GM23338 (cell line): ENCODE data around the gene TYSND1. TPM values are rescaled to one million over a fixed set of nuclear protein-coding genes. Genes with fewer than 3 reads are reported as not detected.
"Not testable (repeated sequence)": the region's sequence is repeated elsewhere in the genome, so short reads cannot be mapped to it uniquely, and the experiment has no call there.

Source experiments
- ATAC-seq: fragments of 200-7000 bp; cut with Tn5 transposase; 3 replicates; pipeline ENCODE4 v1.9.1; 2020
- DNase-seq: peaks from one replicate; pipeline ENCODE4 v3.0.0-alpha.2; 2015; ENCODE audit warnings: low spot score
- H2AFZ ChIP-seq: fragments of 200-600 bp; sonication (generic); 2 replicates; pipeline ENCODE4 v1.8.0; 2016; ENCODE audit warnings: antibody characterized with exemption, mild to moderate bottlenecking, moderate library complexity
- H3F3A ChIP-seq: fragments of 200-600 bp; sonication (generic); replicated peaks from 2 replicates; pipeline ENCODE4 v1.8.0; 2017; ENCODE audit warnings: antibody characterized with exemption, mixed run types, low read depth
- H3K27ac ChIP-seq: fragments of 200-600 bp; sonication (generic); 2 replicates; pipeline ENCODE4 v1.6.1; 2016; ENCODE audit warnings: low read depth
- H3K27me3 ChIP-seq: fragments of 200-600 bp; sonication (generic); 2 replicates; pipeline ENCODE4 v1.8.0; 2016; ENCODE audit warnings: mild to moderate bottlenecking, mixed run types, moderate library complexity; ENCODE audit not compliant: insufficient read depth
- H3K36me3 ChIP-seq: fragments of 200-600 bp; sonication (generic); 2 replicates; pipeline ENCODE4 v1.8.0; 2016; ENCODE audit warnings: mild to moderate bottlenecking; ENCODE audit not compliant: insufficient read depth
- H3K4me1 ChIP-seq: fragments of 200-600 bp; sonication (generic); 2 replicates; pipeline ENCODE4 v1.8.0; 2016; ENCODE audit warnings: mild to moderate bottlenecking, moderate library complexity; ENCODE audit not compliant: insufficient read depth
- H3K4me2 ChIP-seq: fragments of 200-600 bp; sonication (generic); 2 replicates; pipeline ENCODE4 v1.7.1; 2017; ENCODE audit warnings: mixed run types
- H3K4me3 ChIP-seq: fragments of 200-600 bp; sonication (generic); 2 replicates; pipeline ENCODE4 v1.6.1; 2016; ENCODE audit warnings: mixed run types
- H3K79me2 ChIP-seq: fragments of 200-600 bp; sonication (generic); replicated peaks from 2 replicates; pipeline ENCODE4 v1.8.0; 2017; ENCODE audit warnings: mild to moderate bottlenecking; ENCODE audit not compliant: insufficient read depth
- H3K9me2 ChIP-seq: fragments of 200-600 bp; sonication (generic); 2 replicates; pipeline ENCODE4 v1.8.0; 2017; ENCODE audit not compliant: insufficient read depth
- H4K20me1 ChIP-seq: fragments of 200-600 bp; sonication (generic); replicated peaks from 2 replicates; pipeline ENCODE4 v1.8.0; 2017; ENCODE audit warnings: mild to moderate bottlenecking; ENCODE audit not compliant: insufficient read depth
- H3K27ac Mint-ChIP-seq: 2 replicates; pipeline ENCODE4 v1.8.0; 2020; ENCODE audit warnings: inconsistent platforms, mild to moderate bottlenecking, moderate library complexity, mixed read lengths
- H3K27me3 Mint-ChIP-seq: 3 replicates; pipeline ENCODE4 v1.8.0; 2022; ENCODE audit warnings: low read depth, mild to moderate bottlenecking, moderate library complexity, mixed read lengths, inconsistent platforms; ENCODE audit not compliant: insufficient read depth, poor library complexity
- H3K36me3 Mint-ChIP-seq: 3 replicates; pipeline ENCODE4 v1.8.0; 2021; ENCODE audit warnings: low read depth, mild to moderate bottlenecking, inconsistent platforms, moderate library complexity, mixed read lengths
- H3K4me1 Mint-ChIP-seq: 3 replicates; pipeline ENCODE4 v1.8.0; 2020; ENCODE audit warnings: mild to moderate bottlenecking, inconsistent platforms, mixed read lengths
- H3K4me3 Mint-ChIP-seq: 3 replicates; pipeline ENCODE4 v1.8.0; 2021; ENCODE audit warnings: moderate library complexity, mild to moderate bottlenecking, inconsistent platforms, mixed read lengths
- H3K9me3 Mint-ChIP-seq: 3 replicates; pipeline ENCODE4 v1.8.0; 2020; ENCODE audit warnings: moderate library complexity, mild to moderate bottlenecking, inconsistent platforms, mixed read lengths
- EZH2 ChIP-seq: fragments of 200-600 bp; sonication (generic); IDR thresholded peaks from one replicate; pipeline ENCODE4 v1.8.0; 2017; ENCODE audit warnings: antibody characterized with exemption, mild to moderate bottlenecking, low read depth; ENCODE audit not compliant: unreplicated experiment
- EZH2phosphoT487 ChIP-seq: fragments of 200-600 bp; sonication (generic); IDR thresholded peaks from one replicate; pipeline ENCODE4 v1.8.1; 2018; ENCODE audit warnings: antibody characterized with exemption; ENCODE audit not compliant: unreplicated experiment
- ZNF331 ChIP-seq: fragments of 250-450 bp; sonication (Bioruptor Pico); IDR thresholded peaks from 2 replicates; pipeline ENCODE4 v1.5.0; 2020; ENCODE audit warnings: low read depth, mild to moderate bottlenecking, moderate library complexity
- polyA plus RNA-seq: library from polyadenylated mRNA; unstranded; fragments of >200 nt; fragmentation: Nextera tagmentation; extraction: Ambion mirVana; gene quantifications from 2 replicates; pipeline ENCODE4 v1.2.1, GENCODE V29; 2016
- total RNA-seq: library from RNA; depleted of rRNA; stranded (reverse); fragments of >200 nt; shearing (Covaris generic); gene quantifications from 2 replicates; pipeline ENCODE4 v1.2.3, GENCODE V29; 2014
- TF ChIP-seq, protein P1 (sequence below): fragments of 250-450 bp; sonication (Bioruptor Pico); IDR thresholded peaks from 2 replicates; pipeline ENCODE4 v1.5.0; 2020; ENCODE audit warnings: mild to moderate bottlenecking, moderate library complexity

TYSND1 gene
- total and polyA plus RNA-seq, 2 experiments from 2014 or later: 5.2 to 19.5 TPM

DNA sequence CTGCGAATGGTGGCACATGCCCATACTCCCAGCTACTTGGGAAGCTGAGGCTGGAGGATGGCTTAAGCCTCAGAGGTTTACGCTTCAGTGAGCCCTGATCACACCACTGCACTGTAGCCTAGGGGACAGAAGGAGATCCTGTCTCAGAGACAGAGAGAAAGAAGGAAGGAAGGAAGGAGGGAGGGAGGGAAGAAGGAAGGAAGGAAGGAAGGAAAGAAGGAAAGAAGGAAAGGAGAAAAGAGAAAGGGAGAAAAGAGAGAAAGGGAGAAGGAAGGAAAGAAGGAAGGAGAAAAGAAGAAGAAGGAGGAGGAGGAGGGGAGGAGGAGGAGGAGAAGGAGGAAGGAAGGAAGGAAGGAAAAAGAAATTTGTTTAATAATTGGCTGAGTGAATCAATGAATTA, 36.8 kb upstream of the TYSND1 start (continued):
- TF ChIP-seq, protein P1, sequence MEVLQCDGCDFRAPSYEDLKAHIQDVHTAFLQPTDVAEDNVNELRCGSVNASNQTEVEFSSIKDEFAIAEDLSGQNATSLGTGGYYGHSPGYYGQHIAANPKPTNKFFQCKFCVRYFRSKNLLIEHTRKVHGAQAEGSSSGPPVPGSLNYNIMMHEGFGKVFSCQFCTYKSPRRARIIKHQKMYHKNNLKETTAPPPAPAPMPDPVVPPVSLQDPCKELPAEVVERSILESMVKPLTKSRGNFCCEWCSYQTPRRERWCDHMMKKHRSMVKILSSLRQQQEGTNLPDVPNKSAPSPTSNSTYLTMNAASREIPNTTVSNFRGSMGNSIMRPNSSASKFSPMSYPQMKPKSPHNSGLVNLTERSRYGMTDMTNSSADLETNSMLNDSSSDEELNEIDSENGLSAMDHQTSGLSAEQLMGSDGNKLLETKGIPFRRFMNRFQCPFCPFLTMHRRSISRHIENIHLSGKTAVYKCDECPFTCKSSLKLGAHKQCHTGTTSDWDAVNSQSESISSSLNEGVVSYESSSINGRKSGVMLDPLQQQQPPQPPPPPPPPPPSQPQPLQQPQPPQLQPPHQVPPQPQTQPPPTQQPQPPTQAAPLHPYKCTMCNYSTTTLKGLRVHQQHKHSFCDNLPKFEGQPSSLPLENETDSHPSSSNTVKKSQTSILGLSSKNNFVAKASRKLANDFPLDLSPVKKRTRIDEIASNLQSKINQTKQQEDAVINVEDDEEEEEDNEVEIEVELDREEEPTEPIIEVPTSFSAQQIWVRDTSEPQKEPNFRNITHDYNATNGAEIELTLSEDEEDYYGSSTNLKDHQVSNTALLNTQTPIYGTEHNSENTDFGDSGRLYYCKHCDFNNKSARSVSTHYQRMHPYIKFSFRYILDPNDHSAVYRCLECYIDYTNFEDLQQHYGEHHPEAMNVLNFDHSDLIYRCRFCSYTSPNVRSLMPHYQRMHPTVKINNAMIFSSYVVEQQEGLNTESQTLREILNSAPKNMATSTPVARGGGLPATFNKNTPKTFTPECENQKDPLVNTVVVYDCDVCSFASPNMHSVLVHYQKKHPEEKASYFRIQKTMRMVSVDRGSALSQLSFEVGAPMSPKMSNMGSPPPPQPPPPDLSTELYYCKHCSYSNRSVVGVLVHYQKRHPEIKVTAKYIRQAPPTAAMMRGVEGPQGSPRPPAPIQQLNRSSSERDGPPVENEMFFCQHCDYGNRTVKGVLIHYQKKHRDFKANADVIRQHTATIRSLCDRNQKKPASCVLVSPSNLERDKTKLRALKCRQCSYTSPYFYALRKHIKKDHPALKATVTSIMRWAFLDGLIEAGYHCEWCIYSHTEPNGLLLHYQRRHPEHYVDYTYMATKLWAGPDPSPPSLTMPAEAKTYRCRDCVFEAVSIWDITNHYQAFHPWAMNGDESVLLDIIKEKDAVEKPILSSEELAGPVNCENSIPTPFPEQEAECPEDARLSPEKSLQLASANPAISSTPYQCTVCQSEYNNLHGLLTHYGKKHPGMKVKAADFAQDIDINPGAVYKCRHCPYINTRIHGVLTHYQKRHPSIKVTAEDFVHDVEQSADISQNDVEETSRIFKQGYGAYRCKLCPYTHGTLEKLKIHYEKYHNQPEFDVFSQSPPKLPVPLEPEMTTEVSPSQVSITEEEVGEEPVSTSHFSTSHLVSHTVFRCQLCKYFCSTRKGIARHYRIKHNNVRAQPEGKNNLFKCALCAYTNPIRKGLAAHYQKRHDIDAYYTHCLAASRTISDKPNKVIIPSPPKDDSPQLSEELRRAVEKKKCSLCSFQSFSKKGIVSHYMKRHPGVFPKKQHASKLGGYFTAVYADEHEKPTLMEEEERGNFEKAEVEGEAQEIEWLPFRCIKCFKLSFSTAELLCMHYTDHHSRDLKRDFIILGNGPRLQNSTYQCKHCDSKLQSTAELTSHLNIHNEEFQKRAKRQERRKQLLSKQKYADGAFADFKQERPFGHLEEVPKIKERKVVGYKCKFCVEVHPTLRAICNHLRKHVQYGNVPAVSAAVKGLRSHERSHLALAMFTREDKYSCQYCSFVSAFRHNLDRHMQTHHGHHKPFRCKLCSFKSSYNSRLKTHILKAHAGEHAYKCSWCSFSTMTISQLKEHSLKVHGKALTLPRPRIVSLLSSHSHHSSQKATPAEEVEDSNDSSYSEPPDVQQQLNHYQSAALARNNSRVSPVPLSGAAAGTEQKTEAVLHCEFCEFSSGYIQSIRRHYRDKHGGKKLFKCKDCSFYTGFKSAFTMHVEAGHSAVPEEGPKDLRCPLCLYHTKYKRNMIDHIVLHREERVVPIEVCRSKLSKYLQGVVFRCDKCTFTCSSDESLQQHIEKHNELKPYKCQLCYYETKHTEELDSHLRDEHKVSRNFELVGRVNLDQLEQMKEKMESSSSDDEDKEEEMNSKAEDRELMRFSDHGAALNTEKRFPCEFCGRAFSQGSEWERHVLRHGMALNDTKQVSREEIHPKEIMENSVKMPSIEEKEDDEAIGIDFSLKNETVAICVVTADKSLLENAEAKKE: no peak

DNA sequence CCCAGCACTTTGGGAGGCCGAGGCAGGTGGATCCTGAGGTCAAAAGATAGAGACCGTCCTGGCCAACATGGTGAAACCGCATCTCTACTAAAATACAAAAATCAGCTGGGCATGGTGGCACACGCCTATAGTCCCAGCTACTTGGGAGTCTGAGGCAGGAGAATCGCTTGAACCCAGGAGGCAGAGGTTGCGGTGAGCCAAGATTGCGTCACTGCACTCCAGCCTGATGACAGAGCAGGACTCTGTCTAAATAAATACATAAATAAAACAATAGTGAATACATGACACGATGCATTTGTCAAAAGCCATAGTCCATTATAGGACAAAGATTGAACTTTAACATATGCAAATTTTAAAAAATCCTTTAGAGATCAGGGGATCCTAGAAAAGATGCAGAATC, 32.7 kb upstream of the TYSND1 start:
- H3K27ac ChIP-seq, H3K36me3 ChIP-seq, H3K79me2 ChIP-seq, H2AFZ ChIP-seq, H3K4me1 ChIP-seq, H3K27me3 Mint-ChIP-seq, H4K20me1 ChIP-seq, H3K4me3 ChIP-seq, H3F3A ChIP-seq, H3K9me3 Mint-ChIP-seq, H3K27ac Mint-ChIP-seq, H3K27me3 ChIP-seq, DNase-seq, ATAC-seq, H3K4me3 Mint-ChIP-seq, H3K36me3 Mint-ChIP-seq, H3K9me2 ChIP-seq, H3K4me2 ChIP-seq, H3K4me1 Mint-ChIP-seq: not testable (repeated sequence)

DNA sequence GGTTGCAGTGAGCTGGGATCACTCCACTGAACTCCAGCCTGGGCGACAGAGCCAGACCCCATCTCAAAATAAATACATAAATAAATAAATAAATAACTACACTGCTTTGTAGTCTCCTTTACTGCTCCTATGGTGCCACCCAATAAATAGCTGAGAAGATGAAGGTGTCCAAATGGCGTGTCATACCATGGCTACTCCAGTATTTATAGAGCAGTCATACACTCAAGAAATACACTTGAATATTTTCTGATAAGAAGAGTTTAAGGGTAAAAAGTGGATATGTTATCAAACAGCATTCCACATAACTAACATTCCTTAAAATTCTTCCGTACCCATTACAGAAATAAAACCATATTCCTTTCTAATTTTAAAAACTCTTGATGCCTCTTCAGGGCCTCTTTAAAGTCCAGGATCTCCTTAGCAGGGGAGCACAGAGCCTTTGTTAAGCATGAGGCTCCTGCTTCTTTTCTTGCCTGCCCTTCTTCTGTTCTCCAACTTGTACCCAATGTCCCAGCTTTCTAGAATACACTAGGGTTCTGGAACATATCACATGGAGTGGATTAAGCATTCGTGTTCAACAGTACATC, 31.7 kb upstream of the TYSND1 start:
- TF ChIP-seq EZH2phosphoT487 (no peak), ZNF331 (CRISPR knock-in tag) (no peak), EZH2 (no peak)
- no peak for DNase-seq
- Histone ChIP-seq H2AFZ (no peak overlapping the region), H3K27ac (no peak overlapping the region), H4K20me1 (no peaks in the 10 kb centered on the region), H3K79me2 (no peaks in the 10 kb centered on the region), H3F3A (no peaks in the 10 kb centered on the region), H3K4me1 (no peaks in the 10 kb centered on the region), H3K36me3 (no peaks in the 10 kb centered on the region), H3K4me2 (no peak overlapping the region), H3K4me3 (no peak overlapping the region), H3K27me3 (no peaks in the 10 kb centered on the region), H3K9me2 (no peaks in the 10 kb centered on the region)
- Mint-ChIP-seq H3K9me3 (peaks cover 8% of the 10 kb centered on the region), H3K4me1 (no peaks in the 10 kb centered on the region), H3K27me3 (peaks cover 7% of the 10 kb centered on the region), H3K4me3 (no peak overlapping the region), H3K27ac (no peak overlapping the region), H3K36me3 (no peaks in the 10 kb centered on the region)
- no peak for ATAC-seq
